ENCODE measurements around the gene TESK2.

TESK2 gene

GRCh38 chr1:45405636-45406035, 85.3 kb downstream of the TESK2 start:
- H3K18ac ChIP-seq (ENCODE audit: low read length): no peak overlapping the region
- no peak overlapping the region for H4K91ac ChIP-seq (ENCODE audit: low read depth, low read length, poor library complexity)
- no peaks in the 10 kb centered on the region for H3K36me3 ChIP-seq (replicated peaks in 1 of 2; ENCODE audit: control insufficient read depth in 2 of 2, insufficient read depth in 2 of 2, low read length in 2 of 2)
- H3K79me1 ChIP-seq (ENCODE audit: low read depth, low read length): no peaks in the 10 kb centered on the region
- no peak overlapping the region for H3K14ac ChIP-seq (ENCODE audit: low read length)
- H2BK15ac ChIP-seq (ENCODE audit: low read length): no peak overlapping the region
- no peak overlapping the region for H3K4ac ChIP-seq (ENCODE audit: low read length)
- no peak overlapping the region for H3K27ac ChIP-seq (replicated peaks; ENCODE audit: low read length)
- H2BK5ac ChIP-seq (ENCODE audit: low read length): no peak overlapping the region
- H3K4me3 ChIP-seq (ENCODE audit: low read length in 2 of 2): no peak overlapping the region
- H4K8ac ChIP-seq (ENCODE audit: low read depth, low read length): no peak overlapping the region
- H2AFZ ChIP-seq (ENCODE audit: low read length): no peak overlapping the region
- H3K4me1 ChIP-seq (ENCODE audit: control insufficient read depth in 2 of 2, insufficient read depth in 1 of 2, low read depth in 1 of 2, low read length in 2 of 2): no peaks in the 10 kb centered on the region
- H3K9me3 ChIP-seq (replicated peaks in 1 of 2; ENCODE audit: control insufficient read depth in 2 of 2, insufficient read depth in 1 of 2, low read depth in 1 of 2, low read length in 2 of 2): no peaks in the 10 kb centered on the region
- H3K27me3 ChIP-seq (ENCODE audit: control insufficient read depth in 3 of 3, insufficient read depth in 3 of 3, low read depth in 1 of 3, low read length in 3 of 3): peaks cover 0 to 7% (median 0%) of the 10 kb centered on the region in 3 experiments
- H2AK5ac ChIP-seq (ENCODE audit: low read depth, low read length): no peak overlapping the region
- WGBS, 2 donors (ENCODE audit: extremely low coverage in 2 of 2, insufficient read length in 2 of 2, insufficient replicate concordance in 1 of 2): no CpG with 5 or more reads among the region's 2 CpGs
- H3K23ac ChIP-seq (ENCODE audit: low read depth, low read length, poor library complexity): no peak overlapping the region
- H3K4me2 ChIP-seq (ENCODE audit: insufficient read depth, low read length, poor library complexity, severe bottlenecking): no peak overlapping the region
- no peak for DNase-seq (ENCODE audit: low spot score)
- H3K9ac ChIP-seq (ENCODE audit: low read depth, low read length, poor library complexity): no peak overlapping the region
- no peak overlapping the region for H2BK120ac ChIP-seq (ENCODE audit: low read depth, low read length)
- no peak overlapping the region for H2BK12ac ChIP-seq (ENCODE audit: low read length)

- Histone ChIP-seq H3K4me3 (ENCODE audit: low read length in 2 of 2) (no peak overlapping the region), H3K4me1 (ENCODE audit: control insufficient read depth in 2 of 2, insufficient read depth in 1 of 2, low read depth in 1 of 2, low read length in 2 of 2) (no peaks in the 10 kb centered on the region), H2AK5ac (ENCODE audit: low read depth, low read length) (no peak overlapping the region), H3K4ac (ENCODE audit: low read length) (no peak overlapping the region), H3K27me3 (ENCODE audit: control insufficient read depth in 3 of 3, insufficient read depth in 3 of 3, low read depth in 1 of 3, low read length in 3 of 3) (peaks cover 0 to 5% (median 0%) of the 10 kb centered on the region in 3 experiments), H2BK15ac (ENCODE audit: low read length) (no peak overlapping the region), H4K91ac (ENCODE audit: low read depth, low read length, poor library complexity) (no peak overlapping the region), H3K14ac (ENCODE audit: low read length) (no peak overlapping the region), H3K4me2 (ENCODE audit: insufficient read depth, low read length, poor library complexity, severe bottlenecking) (no peak overlapping the region), H3K23ac (ENCODE audit: low read depth, low read length, poor library complexity) (no peak overlapping the region), H2AFZ (ENCODE audit: low read length) (no peak overlapping the region), H3K18ac (ENCODE audit: low read length) (no peak overlapping the region), H2BK12ac (ENCODE audit: low read length) (no peak overlapping the region), H2BK5ac (ENCODE audit: low read length) (no peak overlapping the region), H3K9me3 (replicated peaks in 1 of 2; ENCODE audit: control insufficient read depth in 2 of 2, insufficient read depth in 1 of 2, low read depth in 1 of 2, low read length in 2 of 2) (no peaks in the 10 kb centered on the region), H3K27ac (replicated peaks; ENCODE audit: low read length) (no peak overlapping the region), H3K36me3 (replicated peaks in 1 of 2; ENCODE audit: control insufficient read depth in 2 of 2, insufficient read depth in 2 of 2, low read length in 2 of 2) (no peaks in the 10 kb centered on the region), H3K79me1 (ENCODE audit: low read depth, low read length) (no peaks in the 10 kb centered on the region), H3K9ac (ENCODE audit: low read depth, low read length, poor library complexity) (no peak overlapping the region), H2BK120ac (ENCODE audit: low read depth, low read length) (no peak overlapping the region), H4K8ac (ENCODE audit: low read depth, low read length) (no peak overlapping the region)
- DNase-seq (ENCODE audit: low spot score): no peak
- no CpG with 5 or more reads among the region's 1 CpG for WGBS, 2 donors (ENCODE audit: extremely low coverage in 2 of 2, insufficient read length in 2 of 2, insufficient replicate concordance in 1 of 2)
Measured at GRCh38 chr1:45403718-45404117, 87.2 kb downstream of the TESK2 start.

- H3K4me1 ChIP-seq (ENCODE audit: control insufficient read depth in 2 of 2, insufficient read depth in 1 of 2, low read depth in 1 of 2, low read length in 2 of 2): no peaks in the 10 kb centered on the region
- no peak overlapping the region for H3K27ac ChIP-seq (replicated peaks; ENCODE audit: low read length)
- no peak overlapping the region for H3K4me2 ChIP-seq (ENCODE audit: insufficient read depth, low read length, poor library complexity, severe bottlenecking)
- H4K8ac ChIP-seq (ENCODE audit: low read depth, low read length): no peak overlapping the region
- H2BK15ac ChIP-seq (ENCODE audit: low read length): no peak overlapping the region
- H3K36me3 ChIP-seq (replicated peaks in 1 of 2; ENCODE audit: control insufficient read depth in 2 of 2, insufficient read depth in 2 of 2, low read length in 2 of 2): no peaks in the 10 kb centered on the region
- H2BK120ac ChIP-seq (ENCODE audit: low read depth, low read length): no peak overlapping the region
- no peak for DNase-seq (ENCODE audit: low spot score)
- no CpG with 5 or more reads among the region's 3 CpGs for WGBS, 2 donors (ENCODE audit: extremely low coverage in 2 of 2, insufficient read length in 2 of 2, insufficient replicate concordance in 1 of 2)
- no peak overlapping the region for H2AK5ac ChIP-seq (ENCODE audit: low read depth, low read length)
- no peaks in the 10 kb centered on the region for H3K9me3 ChIP-seq (replicated peaks in 1 of 2; ENCODE audit: control insufficient read depth in 2 of 2, insufficient read depth in 1 of 2, low read depth in 1 of 2, low read length in 2 of 2)
- no peak overlapping the region for H3K18ac ChIP-seq (ENCODE audit: low read length)
- no peak overlapping the region for H2BK5ac ChIP-seq (ENCODE audit: low read length)
- H3K79me1 ChIP-seq (ENCODE audit: low read depth, low read length): no peaks in the 10 kb centered on the region
- H4K91ac ChIP-seq (ENCODE audit: low read depth, low read length, poor library complexity): no peak overlapping the region
- H3K9ac ChIP-seq (ENCODE audit: low read depth, low read length, poor library complexity): no peak overlapping the region
- H3K23ac ChIP-seq (ENCODE audit: low read depth, low read length, poor library complexity): no peak overlapping the region
- peak overlapping the region; percentile 12 for H2AFZ ChIP-seq (ENCODE audit: low read length)
- H3K27me3 ChIP-seq (ENCODE audit: control insufficient read depth in 3 of 3, insufficient read depth in 3 of 3, low read depth in 1 of 3, low read length in 3 of 3): peaks cover 0 to 2% (median 0%) of the 10 kb centered on the region in 3 experiments
- no peak overlapping the region for H2BK12ac ChIP-seq (ENCODE audit: low read length)
- no peak overlapping the region for H3K4ac ChIP-seq (ENCODE audit: low read length)
- H3K14ac ChIP-seq (ENCODE audit: low read length): no peak overlapping the region
- H3K4me3 ChIP-seq (ENCODE audit: low read length in 2 of 2): no peak overlapping the region
Measured at GRCh38 chr1:45403298-45403697, 87.7 kb downstream of the TESK2 start.

GRCh38 chr1:45401524-45401923, 89.4 kb downstream of the TESK2 start:
- H3K14ac ChIP-seq (ENCODE audit: low read length): no peak overlapping the region
- H3K23ac ChIP-seq (ENCODE audit: low read depth, low read length, poor library complexity): no peak overlapping the region
- H3K9me3 ChIP-seq (replicated peaks in 1 of 2; ENCODE audit: control insufficient read depth in 2 of 2, insufficient read depth in 1 of 2, low read depth in 1 of 2, low read length in 2 of 2): no peaks in the 10 kb centered on the region
- no peak overlapping the region for H3K4me3 ChIP-seq (ENCODE audit: low read length in 2 of 2)
- H3K9ac ChIP-seq (ENCODE audit: low read depth, low read length, poor library complexity): no peak overlapping the region
- H3K27me3 ChIP-seq (ENCODE audit: control insufficient read depth in 3 of 3, insufficient read depth in 3 of 3, low read depth in 1 of 3, low read length in 3 of 3): peaks cover 0 to 2% (median 0%) of the 10 kb centered on the region in 3 experiments
- H3K4ac ChIP-seq (ENCODE audit: low read length): no peak overlapping the region
- H2BK5ac ChIP-seq (ENCODE audit: low read length): no peak overlapping the region
- no CpG with 5 or more reads among the region's 2 CpGs for WGBS, 2 donors (ENCODE audit: extremely low coverage in 2 of 2, insufficient read length in 2 of 2, insufficient replicate concordance in 1 of 2)
- H2AFZ ChIP-seq (ENCODE audit: low read length): no peak overlapping the region
- no peak overlapping the region for H2BK120ac ChIP-seq (ENCODE audit: low read depth, low read length)
- no peak overlapping the region for H2AK5ac ChIP-seq (ENCODE audit: low read depth, low read length)
- no peak overlapping the region for H2BK12ac ChIP-seq (ENCODE audit: low read length)
- H4K91ac ChIP-seq (ENCODE audit: low read depth, low read length, poor library complexity): no peak overlapping the region
- no peaks in the 10 kb centered on the region for H3K79me1 ChIP-seq (ENCODE audit: low read depth, low read length)
- H4K8ac ChIP-seq (ENCODE audit: low read depth, low read length): no peak overlapping the region
- H3K4me1 ChIP-seq (ENCODE audit: control insufficient read depth in 2 of 2, insufficient read depth in 1 of 2, low read depth in 1 of 2, low read length in 2 of 2): no peaks in the 10 kb centered on the region
- no peak overlapping the region for H2BK15ac ChIP-seq (ENCODE audit: low read length)
- no peaks in the 10 kb centered on the region for H3K36me3 ChIP-seq (replicated peaks in 1 of 2; ENCODE audit: control insufficient read depth in 2 of 2, insufficient read depth in 2 of 2, low read length in 2 of 2)
- DNase-seq (ENCODE audit: low spot score): no peak
- no peak overlapping the region for H3K4me2 ChIP-seq (ENCODE audit: insufficient read depth, low read length, poor library complexity, severe bottlenecking)
- no peak overlapping the region for H3K18ac ChIP-seq (ENCODE audit: low read length)
- no peak overlapping the region for H3K27ac ChIP-seq (replicated peaks; ENCODE audit: low read length)

Measured in neuronal stem cell (in vitro differentiated cells).